GM12878 (cell line): Measurements from ENCODE around the gene B4GALT4. TPM values are rescaled to one million over a fixed set of nuclear protein-coding genes. Genes with fewer than 3 reads are reported as not detected.

Experiments
- ATAC-seq: fragments of 200-7000 bp; cut with Tn5 transposase; 3 replicates; pipeline ENCODE4 v1.9.1; 2020; ENCODE audit warnings: mild to moderate bottlenecking, moderate library complexity
- BruUV-seq: library from RNA; stranded (reverse); fragments of 400-500 nt; replicated peaks from 2 replicates; lab custom pipeline; 2021; lab: Mats Ljungman, UMichigan
- CTCF ChIA-PET: fragments of 300-600 bp; sonication (Branson Sonifier 250); formaldehyde crosslinking; extraction: SDS; loops from one replicate; lab custom pipeline; 2021; ENCODE audit warnings: inconsistent platforms; lab: Yijun Ruan, JAX
- POLR2A ChIA-PET: fragments of 350-600 bp; formaldehyde crosslinking; extraction: SDS; loops from one replicate; lab custom pipeline; 2021; ENCODE audit warnings: inconsistent platforms; lab: Charles Lee
- RAD21 ChIA-PET: fragments of 300-600 bp; sonication (Branson Sonifier 250); formaldehyde crosslinking; loops from one replicate; lab custom pipeline; 2023; ENCODE audit warnings: antibody characterized with exemption; ENCODE audit not compliant: unreplicated experiment; lab: Charles Lee
- SMC1A ChIA-PET: fragments of 300-600 bp; sonication (Branson Sonifier 250); formaldehyde crosslinking; loops from one replicate; lab custom pipeline; 2023; ENCODE audit not compliant: unreplicated experiment, uncharacterized antibody; lab: Charles Lee
- DNase-seq: peaks from one replicate; pipeline ENCODE4 v3.0.0-alpha.2; 2011; ENCODE audit warnings: low read depth, low spot score
- FAIRE-seq: peaks from 3 replicates; lab custom pipeline; 2011; peaks lifted over from hg19 to GRCh38; lab: Jason Lieb, UNC
- H2AFZ ChIP-seq: 2 replicates; pipeline ENCODE4 v1.6.0; 2011; ENCODE audit warnings: low read depth, low read length, control low read depth; ENCODE audit not compliant: control insufficient read depth
- H3K27ac ChIP-seq: 2 replicates; pipeline ENCODE4 v1.5.1; 2011; ENCODE audit warnings: control low read depth; ENCODE audit not compliant: control insufficient read depth, insufficient read depth
- H3K27me3 ChIP-seq, 2 experiments: replicated peaks in 1 of 2; 2 replicates each; pipeline versions ENCODE4 v1.6.0 to v1.6.1; 2011; ENCODE audit warnings: low read length in 1 of 2; ENCODE audit not compliant: control insufficient read depth in 2 of 2, insufficient read depth in 2 of 2
- H3K36me3 ChIP-seq, 2 experiments: 2 replicates each; pipeline ENCODE4 v1.5.1; 2011; ENCODE audit warnings: low read length in 1 of 2; ENCODE audit not compliant: control insufficient read depth in 2 of 2, insufficient read depth in 2 of 2
- H3K4me1 ChIP-seq: 2 replicates; pipeline ENCODE4 v1.6.1; 2011; ENCODE audit warnings: mild to moderate bottlenecking, low read length, moderate library complexity, mixed read lengths; ENCODE audit not compliant: control insufficient read depth, insufficient read depth
- H3K4me2 ChIP-seq: 2 replicates; pipeline ENCODE4 v1.6.0; 2011; ENCODE audit warnings: control low read depth; ENCODE audit not compliant: control insufficient read depth, insufficient read depth
- H3K4me3 ChIP-seq: fragments of 200-600 bp; sonication (generic); 2 replicates; pipeline ENCODE4 v1.5.1; 2016
- H3K79me2 ChIP-seq: 2 replicates; pipeline ENCODE4 v1.6.0; 2011; ENCODE audit warnings: low read length; ENCODE audit not compliant: control insufficient read depth, insufficient read depth
- H3K9ac ChIP-seq: 2 replicates; pipeline ENCODE4 v1.8.0; 2011; ENCODE audit warnings: low read length, control low read depth, mixed read lengths; ENCODE audit not compliant: control insufficient read depth, insufficient read depth
- H3K9me3 ChIP-seq: replicated peaks from 3 replicates; pipeline ENCODE4 v1.5.1; 2011; ENCODE audit warnings: mild to moderate bottlenecking, low read length; ENCODE audit not compliant: control insufficient read depth, insufficient read depth
- H4K20me1 ChIP-seq: 2 replicates; pipeline ENCODE4 v1.6.0; 2011; ENCODE audit not compliant: control insufficient read depth, insufficient read depth
- EED ChIP-seq: sonication (generic); IDR thresholded peaks from 2 replicates; pipeline ENCODE4 v1.6.1; 2016; ENCODE audit warnings: antibody characterized with exemption, low read depth
- IRF3 ChIP-seq: fragments of 450-650 bp; IDR thresholded peaks from 2 replicates; pipeline ENCODE4 v1.6.1; 2014; ENCODE audit warnings: mild to moderate bottlenecking
- MXI1 ChIP-seq: fragments of 150-350 bp; IDR thresholded peaks from 2 replicates; pipeline ENCODE4 v1.6.1; 2011; ENCODE audit warnings: low read depth, mild to moderate bottlenecking, inconsistent platforms, low read length, improper control_type of control experiment
- POLR2AphosphoS2 ChIP-seq: IDR thresholded peaks from 2 replicates; pipeline ENCODE4 v1.6.1; 2011; ENCODE audit warnings: low read depth, mild to moderate bottlenecking, low read length, improper control_type of control experiment, moderate library complexity
- SMC3 ChIP-seq: IDR thresholded peaks from 2 replicates; pipeline ENCODE4 v1.6.1; 2011; ENCODE audit warnings: low read length, improper control_type of control experiment, borderline replicate concordance
- YBX1 ChIP-seq: fragments of 450-650 bp; IDR thresholded peaks from 2 replicates; pipeline ENCODE4 v1.6.1; 2016; ENCODE audit warnings: antibody characterized with exemption
- ZBTB11 ChIP-seq: fragments of 450-650 bp; formaldehyde crosslinking; IDR thresholded peaks from 2 replicates; pipeline ENCODE4 v1.5.0; 2022; ENCODE audit warnings: mild to moderate bottlenecking, missing genetic modification characterization
- ZBTB40 ChIP-seq: fragments of 450-650 bp; IDR thresholded peaks from 2 replicates; pipeline ENCODE4 v1.6.1; 2016; ENCODE audit warnings: mild to moderate bottlenecking, moderate library complexity, borderline replicate concordance
- WGBS: methylation state at CpG from one replicate; pipeline ENCODE4 v1.1.6; 2016; ENCODE audit warnings: low lambda C conversion rate; ENCODE audit not compliant: insufficient replicate concordance, insufficient coverage; ENCODE audit errors: missing lambda C conversion rate; 5-methylcytosine and 5-hydroxymethylcytosine counted together
- in situ Hi-C: fragments of 300-500 bp; cut with MboI; formaldehyde crosslinking; loops from 9 replicates; pipeline ENCODE4 v1.14.3; 2018; ENCODE audit warnings: mixed read lengths
- intact Hi-C: fragments of 100-400 bp; cut with micrococcal nuclease; formaldehyde crosslinking; loops from one replicate; pipeline ENCODE4 v1.14.2; 2022; ENCODE audit not compliant: unreplicated experiment
- polyA plus RNA-seq, 11 experiments: library from polyadenylated mRNA; depleted of rRNA in 4 of 11; unstranded in 6 of 11; stranded (reverse) in 5 of 11; fragments of >200 nt; fragmentation: Nextera tagmentation in 4 of 11; fragmentation: Illumina TruSeq in 1 of 11; extraction: Ambion mirVana in 4 of 11; extraction: Trizol in 1 of 11; gene quantifications; 1 replicate in 1 of 11; 2 replicates in 10 of 11; pipeline versions ENCODE4 v1.2.1 to v1.2.3, GENCODE V29; 2011 to 2016; ENCODE audit warnings: inconsistent platforms in 2 of 11, missing spikeins in 2 of 11, low read depth in 1 of 11
- total RNA-seq, 4 experiments: library from RNA; depleted of rRNA in 3 of 4; stranded (reverse); fragments of >200 nt in 3 of 4; fragmentation: Illumina TruSeq in 1 of 4; extraction: Trizol in 1 of 4; gene quantifications; 2 replicates each; pipeline versions ENCODE4 v1.2.1 to v1.2.3, GENCODE V29; 2013 to 2021

The B4GALT4 gene
- total and polyA plus RNA-seq, 10 of the 15 experiments (the other 5 are each of a cell fraction or from before 2014, with no cell fraction given) = 8.8 to 16.7 (median 13.1) TPM

DNA sequence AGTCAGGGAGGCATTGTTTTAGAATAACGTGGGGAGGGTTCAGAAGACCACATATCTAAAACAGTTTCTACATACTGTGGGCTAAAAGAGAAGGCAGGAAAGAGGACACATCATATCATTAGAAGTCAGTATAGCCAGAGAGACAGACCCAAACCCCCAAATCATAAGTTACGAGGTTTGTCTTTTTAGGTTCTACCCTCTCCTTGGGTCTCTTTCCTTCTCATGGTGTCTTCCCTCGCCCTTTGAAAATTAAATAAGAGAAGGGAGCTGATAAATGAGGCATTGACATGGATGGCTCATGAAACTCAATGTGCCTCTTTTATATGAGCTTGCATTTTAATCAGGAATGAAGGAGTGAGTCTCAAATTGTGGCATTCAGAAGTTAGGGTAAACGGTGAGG, 63.9 kb downstream of the B4GALT4 start:
- FAIRE-seq = no peak
- H3K36me3 ChIP-seq = no peaks in the 10 kb centered on the region
- no peaks in the 10 kb centered on the region for H3K4me1 ChIP-seq
- ChIA-PET RAD21 (interaction anchor here (1.2 kb wide), 1 partner anchor 65 kb away, joined by 4 read pairs; no protein-coding TSS in a partner anchor), CTCF (no interaction called here), SMC1A (no interaction called here), POLR2A (interaction anchor here (0.5 kb wide), 1 partner anchor 286 kb away, joined by 4 read pairs; no protein-coding TSS in a partner anchor)
- no peak for ATAC-seq
- WGBS = 36% methylated on average over 4 of the region's 4 CpGs
- H3K27ac ChIP-seq = no peak overlapping the region
- no peaks in the 10 kb centered on the region for H3K79me2 ChIP-seq
- in situ Hi-C loops = no loop called here
- H3K27me3 ChIP-seq = no peaks in the 10 kb centered on the region
- H3K9ac ChIP-seq = no peak overlapping the region
- intact Hi-C loops = no loop called here
- H2AFZ ChIP-seq = no peak overlapping the region
- H3K4me2 ChIP-seq = no peak overlapping the region
- no TSS peak for BruUV-seq
- H3K9me3 ChIP-seq = no peaks in the 10 kb centered on the region
- no peaks in the 10 kb centered on the region for H4K20me1 ChIP-seq
- TF ChIP-seq EED = no peak
- no peak for TF ChIP-seq ZBTB40
- no peak for TF ChIP-seq IRF3
- TF ChIP-seq MXI1 = no peak
- no peak for TF ChIP-seq ZBTB11 (CRISPR knock-in tag)
- no peak for TF ChIP-seq POLR2AphosphoS2
- no peak for TF ChIP-seq YBX1
- TF ChIP-seq SMC3 = no peak
- no peak overlapping the region for H3K4me3 ChIP-seq
- no peak for DNase-seq
